AG10803 (cell line): ENCODE measurements around the gene SNX32.

Source experiments
- DNase-seq: peaks from one replicate; pipeline ENCODE4 v3.0.0; 2010; ENCODE audit warnings: low read depth
- H3K4me3 ChIP-seq: 2 replicates; pipeline ENCODE4 v1.5.1; 2011; ENCODE audit warnings: mild to moderate bottlenecking, low read length, control low read depth
- CTCF ChIP-seq: conservative IDR thresholded peaks from 2 replicates; pipeline ENCODE4 v1.5.1; 2011; ENCODE audit warnings: mild to moderate bottlenecking, low read length, control low read depth, inconsistent platforms

SNX32 gene

GRCh38 chr11:65793625-65794400 lies 40.0 kb upstream of the SNX32 start:
- no peak for DNase-seq
- no peak for TF ChIP-seq CTCF
- no peak overlapping the region for H3K4me3 ChIP-seq

DNA sequence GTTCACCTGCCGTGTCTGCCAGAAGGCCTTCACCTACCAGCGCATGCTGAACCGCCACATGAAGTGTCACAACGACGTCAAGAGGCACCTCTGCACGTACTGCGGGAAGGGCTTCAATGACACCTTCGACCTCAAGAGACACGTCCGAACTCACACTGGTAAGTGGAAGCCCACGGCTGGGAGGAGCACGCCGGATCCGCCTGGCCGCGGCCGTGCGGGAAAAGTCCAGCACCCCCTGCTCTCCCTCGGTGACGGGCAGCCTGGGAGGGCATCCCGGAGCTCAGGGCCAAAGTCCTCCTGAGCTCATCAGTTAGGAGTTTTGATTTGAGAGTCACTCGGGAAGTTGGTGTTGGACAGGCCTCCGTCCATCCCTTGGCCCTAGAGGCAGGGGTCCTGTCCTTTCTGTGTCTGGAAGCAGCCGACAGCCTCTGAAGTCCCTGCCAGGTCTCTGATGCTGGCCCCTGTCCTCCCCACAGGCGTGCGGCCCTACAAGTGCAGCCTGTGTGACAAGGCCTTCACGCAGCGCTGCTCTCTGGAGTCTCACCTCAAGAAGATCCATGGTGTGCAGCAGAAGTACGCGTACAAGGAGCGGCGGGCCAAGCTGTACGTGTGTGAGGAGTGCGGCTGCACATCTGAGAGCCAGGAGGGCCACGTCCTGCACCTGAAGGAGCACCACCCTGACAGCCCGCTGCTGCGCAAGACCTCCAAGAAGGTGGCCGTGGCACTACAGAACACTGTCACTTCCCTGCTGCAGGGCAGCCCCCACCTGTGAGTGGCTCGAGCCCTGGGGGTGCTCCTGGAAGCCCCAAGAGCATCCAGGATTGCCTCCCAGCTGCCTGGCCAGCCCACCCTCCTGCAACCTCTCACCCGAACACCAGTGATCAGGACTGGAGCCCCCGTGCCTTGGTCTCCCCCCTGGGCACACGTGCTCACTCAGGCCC lies 38.9 kb upstream of the SNX32 start:
- TF ChIP-seq CTCF: no peak
- H3K4me3 ChIP-seq: no peak overlapping the region
- no peak for DNase-seq

DNA sequence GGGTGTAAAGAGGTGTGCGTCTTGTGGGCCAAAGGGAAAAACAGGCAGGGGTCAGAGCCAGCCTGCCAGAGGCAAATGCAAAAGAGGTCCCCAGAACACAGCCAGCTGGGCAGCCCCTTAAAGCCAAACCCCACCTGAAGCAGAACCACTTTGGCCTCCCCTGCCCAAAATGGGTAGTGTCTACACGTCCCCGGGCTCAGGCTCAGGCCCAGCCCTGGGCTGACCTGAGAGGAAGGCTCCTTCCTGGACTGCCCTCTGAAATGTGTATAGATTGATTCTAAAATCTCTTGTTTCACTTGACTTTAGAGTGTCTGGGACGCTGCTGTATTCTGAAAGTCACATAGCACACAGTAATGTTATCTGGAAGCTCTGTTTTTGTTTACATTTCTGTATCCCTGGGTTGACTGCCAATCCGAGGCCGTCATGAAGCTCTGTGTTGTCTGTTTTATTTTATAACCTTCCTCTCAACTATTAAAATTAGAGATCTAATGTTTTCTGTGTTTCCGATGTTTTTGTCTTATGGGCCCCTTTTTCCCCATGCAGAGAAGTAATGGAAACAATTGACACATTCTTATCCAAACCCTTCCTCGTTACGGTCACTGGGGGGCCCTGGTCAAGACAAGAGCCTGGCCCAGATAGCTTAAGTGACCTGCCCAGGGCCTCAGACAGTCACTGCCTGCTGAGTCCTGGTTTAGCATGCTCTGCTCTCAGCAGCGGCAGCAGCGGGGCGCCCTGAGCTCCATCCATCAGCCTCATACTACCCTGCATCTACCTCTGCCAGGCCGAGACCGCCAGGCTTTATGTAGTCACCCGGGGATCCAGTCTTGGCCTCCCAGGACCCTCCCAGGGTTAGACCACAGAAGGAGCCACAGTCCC lies 36.8 kb upstream of the SNX32 start:
- TF ChIP-seq CTCF: no peak

DNA sequence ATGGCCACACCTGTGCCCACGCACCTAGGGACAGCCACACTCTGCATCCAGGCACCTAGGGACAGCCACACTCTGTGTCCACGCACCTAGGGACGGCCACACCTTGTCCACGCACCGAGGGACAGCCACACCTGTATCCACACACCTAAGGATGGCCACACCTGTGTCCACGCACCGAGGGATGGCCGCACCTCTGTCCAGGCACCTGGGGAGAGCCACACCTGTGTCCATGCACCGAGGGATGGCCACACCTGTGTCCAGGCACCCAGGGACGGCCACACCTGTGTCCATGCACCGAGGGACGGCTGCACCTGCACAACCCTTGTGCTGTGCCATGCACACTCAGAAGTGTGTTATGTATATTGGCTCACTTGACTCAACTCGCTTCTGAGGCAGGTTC lies 36.1 kb upstream of the SNX32 start:
- no peak for TF ChIP-seq CTCF
- DNase-seq: no peak
- H3K4me3 ChIP-seq: no peak overlapping the region

More for the DNA sequence above, 36.8 kb upstream of the SNX32 start:
- DNase-seq: no peak
- H3K4me3 ChIP-seq: no peak overlapping the region

GRCh38 chr11:65798882-65799281 lies 34.9 kb upstream of the SNX32 start:
- no peak overlapping the region for H3K4me3 ChIP-seq
- TF ChIP-seq CTCF: no peak
- no peak for DNase-seq

- no peak for TF ChIP-seq CTCF
- DNase-seq: no peak
- H3K4me3 ChIP-seq: no peak overlapping the region
Measured at GRCh38 chr11:65801153-65801987, 32.4 kb upstream of the SNX32 start.
